ENCODE measurements around the gene C1QB. TPM values are rescaled to one million over a fixed set of nuclear protein-coding genes. Genes with fewer than 3 reads are reported as not detected.
"Not testable (repeated sequence)": the region's sequence is repeated elsewhere in the genome, so short reads cannot be mapped to it uniquely, and the experiment has no call there.

Gene C1QB
- total and polyA plus RNA-seq, 2 donors (not counting 1 experiment from before 2014, with no cell fraction given): 0.16 TPM; not detected in 1

GRCh38 chr1:22673486-22674409, 20.7 kb downstream of the C1QB start:
- Histone ChIP-seq H2AFZ (ENCODE audit: insufficient read depth, low read depth, low read length, poor library complexity, severe bottlenecking) (no peak overlapping the region), H3K4me1 (ENCODE audit: control insufficient read depth in 2 of 2, insufficient read depth in 2 of 2, low read length in 2 of 2) (no peaks in the 10 kb centered on the region), H3K9ac (ENCODE audit: low read length) (no peak overlapping the region), H3K4me3 (ENCODE audit: control extremely low read depth in 1 of 5, extremely low read depth in 1 of 5, insufficient read depth in 1 of 5, low read depth in 2 of 5, low read length in 4 of 5) (no peak overlapping the region), H3K9me3 (ENCODE audit: control extremely low read depth in 1 of 3, control insufficient read depth in 2 of 3, insufficient read depth in 1 of 3, low read length in 2 of 3) (no peaks in the 10 kb centered on the region), H3K79me2 (ENCODE audit: control insufficient read depth, insufficient read depth, low read length) (no peaks in the 10 kb centered on the region), H3K27ac (ENCODE audit: low read length in 2 of 2) (no peak overlapping the region), H3K27me3 (replicated peaks in 1 of 4; ENCODE audit: control extremely low read depth in 1 of 4, control insufficient read depth in 3 of 4, insufficient read depth in 4 of 4, low read length in 3 of 4) (peaks cover 0 to 30% (median 8%) of the 10 kb centered on the region in 4 experiments), H3K4me2 (replicated peaks; ENCODE audit: low read depth, low read length, poor library complexity, severe bottlenecking) (no peak overlapping the region), H4K20me1 (ENCODE audit: control insufficient read depth, insufficient read depth, low read length, poor library complexity, severe bottlenecking) (no peaks in the 10 kb centered on the region), H3K36me3 (replicated peaks in 1 of 2; ENCODE audit: control extremely low read depth in 1 of 2, control insufficient read depth in 1 of 2, extremely low read depth in 1 of 2, insufficient read depth in 2 of 2, low read length in 1 of 2) (no peaks in the 10 kb centered on the region)
- WGBS (ENCODE audit: insufficient coverage): 24% methylated on average over 10 of the region's 17 CpGs
- ATAC-seq (ENCODE audit: low read depth) (no peak), DNase-seq (no peak)
- no peaks in the 10 kb centered on the region for H3K9me3 Mint-ChIP-seq (ENCODE audit: insufficient read depth)
- no peak overlapping the region for H3K4me3 Mint-ChIP-seq
- ChIA-PET POLR2A (no interaction called here), CTCF (no interaction called here)
- H3K4me1 Mint-ChIP-seq: no peaks in the 10 kb centered on the region
- H3K27ac Mint-ChIP-seq: no peak overlapping the region
- no peak for TF ChIP-seq CTCF (IDR thresholded peaks at IDR 0.05)
- no peak for TF ChIP-seq EZH2 (IDR thresholded peaks at IDR 0.05; ENCODE audit: borderline replicate concordance, insufficient read depth, low read depth, low read length, poor library complexity, severe bottlenecking)
- intact Hi-C loops (cut with micrococcal nuclease): no loop called here
- peaks cover 35% of the 10 kb centered on the region for H3K27me3 Mint-ChIP-seq

- POLR2A ChIA-PET: no interaction called here
- Histone ChIP-seq H3K27me3 (replicated peaks in 1 of 4; ENCODE audit: control extremely low read depth in 1 of 4, control insufficient read depth in 3 of 4, insufficient read depth in 4 of 4, low read length in 3 of 4) (peaks cover 0 to 30% (median 8%) of the 10 kb centered on the region in 4 experiments), H3K79me2 (ENCODE audit: control insufficient read depth, insufficient read depth, low read length) (no peaks in the 10 kb centered on the region), H3K4me2 (replicated peaks; ENCODE audit: low read depth, low read length, poor library complexity, severe bottlenecking) (no peak overlapping the region), H4K20me1 (ENCODE audit: control insufficient read depth, insufficient read depth, low read length, poor library complexity, severe bottlenecking) (no peaks in the 10 kb centered on the region), H3K4me3 (ENCODE audit: control extremely low read depth in 1 of 5, extremely low read depth in 1 of 5, insufficient read depth in 1 of 5, low read depth in 2 of 5, low read length in 4 of 5) (no peak overlapping the region), H3K9me3 (ENCODE audit: control extremely low read depth in 1 of 3, control insufficient read depth in 2 of 3, insufficient read depth in 1 of 3, low read length in 2 of 3) (no peaks in the 10 kb centered on the region), H3K9ac (ENCODE audit: low read length) (no peak overlapping the region), H3K36me3 (replicated peaks in 1 of 2; ENCODE audit: control extremely low read depth in 1 of 2, control insufficient read depth in 1 of 2, extremely low read depth in 1 of 2, insufficient read depth in 2 of 2, low read length in 1 of 2) (no peaks in the 10 kb centered on the region), H3K4me1 (ENCODE audit: control insufficient read depth in 2 of 2, insufficient read depth in 2 of 2, low read length in 2 of 2) (no peaks in the 10 kb centered on the region), H3K27ac (ENCODE audit: low read length in 2 of 2) (no peak overlapping the region), H2AFZ (ENCODE audit: insufficient read depth, low read depth, low read length, poor library complexity, severe bottlenecking) (no peak overlapping the region)
- TF ChIP-seq EZH2 (IDR thresholded peaks at IDR 0.05; ENCODE audit: borderline replicate concordance, insufficient read depth, low read depth, low read length, poor library complexity, severe bottlenecking): no peak
- TF ChIP-seq CTCF (IDR thresholded peaks at IDR 0.05): no peak
- CTCF ChIA-PET: no interaction called here
- DNase-seq (no peak), ATAC-seq (ENCODE audit: low read depth) (no peak)
- 67% methylated on average over 1 of the region's 1 CpG for WGBS (ENCODE audit: insufficient coverage)
- no peak overlapping the region for H3K27ac Mint-ChIP-seq
- H3K27me3 Mint-ChIP-seq: peaks cover 35% of the 10 kb centered on the region
- H3K9me3 Mint-ChIP-seq (ENCODE audit: insufficient read depth): no peaks in the 10 kb centered on the region
- no peak overlapping the region for H3K4me3 Mint-ChIP-seq
- H3K4me1 Mint-ChIP-seq: no peaks in the 10 kb centered on the region
- intact Hi-C loops (cut with micrococcal nuclease): no loop called here
Observed at GRCh38 chr1:22674410-22674749, 21.3 kb downstream of the C1QB start.

GRCh38 chr1:22676151-22676550, 23.1 kb downstream of the C1QB start:
- H3K9ac ChIP-seq (ENCODE audit: low read length); ATAC-seq (ENCODE audit: low read depth); DNase-seq; H3K4me3 Mint-ChIP-seq; H4K20me1 ChIP-seq (ENCODE audit: control insufficient read depth, insufficient read depth, low read length, poor library complexity, severe bottlenecking); H3K9me3 Mint-ChIP-seq (ENCODE audit: insufficient read depth); H3K4me3 ChIP-seq (ENCODE audit: control extremely low read depth in 1 of 5, extremely low read depth in 1 of 5, insufficient read depth in 1 of 5, low read depth in 2 of 5, low read length in 4 of 5); intact Hi-C loops (cut with micrococcal nuclease); H3K27ac Mint-ChIP-seq; H3K4me1 ChIP-seq (ENCODE audit: control insufficient read depth in 2 of 2, insufficient read depth in 2 of 2, low read length in 2 of 2); H3K9me3 ChIP-seq (ENCODE audit: control extremely low read depth in 1 of 3, control insufficient read depth in 2 of 3, insufficient read depth in 1 of 3, low read length in 2 of 3); POLR2A ChIA-PET; H2AFZ ChIP-seq (ENCODE audit: insufficient read depth, low read depth, low read length, poor library complexity, severe bottlenecking); H3K4me2 ChIP-seq (replicated peaks; ENCODE audit: low read depth, low read length, poor library complexity, severe bottlenecking); CTCF ChIA-PET; H3K4me1 Mint-ChIP-seq; H3K36me3 ChIP-seq (replicated peaks in 1 of 2; ENCODE audit: control extremely low read depth in 1 of 2, control insufficient read depth in 1 of 2, extremely low read depth in 1 of 2, insufficient read depth in 2 of 2, low read length in 1 of 2); H3K27ac ChIP-seq (ENCODE audit: low read length in 2 of 2); H3K79me2 ChIP-seq (ENCODE audit: control insufficient read depth, insufficient read depth, low read length): not testable (repeated sequence)
- H3K27me3 ChIP-seq (replicated peaks in 1 of 4; ENCODE audit: control extremely low read depth in 1 of 4, control insufficient read depth in 3 of 4, insufficient read depth in 4 of 4, low read length in 3 of 4): peaks cover 0 to 30% (median 8%) of the 10 kb centered on the region in 4 experiments
- 96% methylated on average over 15 of the region's 15 CpGs for WGBS (ENCODE audit: insufficient coverage)
- peaks cover 37% of the 10 kb centered on the region for H3K27me3 Mint-ChIP-seq

Data from B cell (primary cell).